GM12875 (cell line): ENCODE results near the gene OR2T29.
"Not testable (repeated sequence)": the region's sequence is repeated elsewhere in the genome, so short reads cannot be mapped to it uniquely, and the experiment has no call there.

ENCODE experiments used
- H3K4me3 ChIP-seq: one replicate; pipeline ENCODE4 v1.5.1; 2011; ENCODE audit warnings: low read depth, low read length, control low read depth
- TF ChIP-seq, protein P1 (sequence below): IDR thresholded peaks from 2 replicates; pipeline ENCODE4 v1.5.1; 2011; ENCODE audit warnings: low read depth, mild to moderate bottlenecking, control low read depth, inconsistent platforms, low read length, moderate library complexity, borderline replicate concordance; ENCODE audit not compliant: insufficient read depth

The OR2T29 gene

GRCh38 chr1:248592655-248593054 lies 30.1 kb upstream of the OR2T29 start:
- H3K4me3 ChIP-seq = no peak overlapping the region

DNA sequence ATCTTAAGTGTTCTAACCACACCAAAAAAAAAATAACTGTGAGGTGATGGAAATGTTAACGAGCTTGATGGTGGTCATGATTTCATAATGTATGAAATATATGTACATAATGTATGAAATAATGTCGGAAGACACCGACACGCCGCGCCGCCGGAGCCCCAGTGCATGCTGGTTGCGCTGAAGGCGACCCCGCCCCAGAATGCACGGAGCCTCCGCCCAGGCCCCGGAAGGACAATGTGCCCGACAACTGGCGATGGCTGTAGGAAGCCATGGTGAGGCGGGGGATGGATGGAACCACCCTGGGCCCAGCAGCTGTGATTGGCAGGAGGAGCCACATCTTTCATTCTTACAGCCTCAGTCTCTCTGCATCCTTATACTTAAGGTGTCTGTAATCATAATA lies 27.5 kb upstream of the OR2T29 start:
- H3K4me3 ChIP-seq = no peak overlapping the region

More at GRCh38 chr1:248592655-248593054, 30.1 kb upstream of the OR2T29 start:
- TF ChIP-seq, protein P1, sequence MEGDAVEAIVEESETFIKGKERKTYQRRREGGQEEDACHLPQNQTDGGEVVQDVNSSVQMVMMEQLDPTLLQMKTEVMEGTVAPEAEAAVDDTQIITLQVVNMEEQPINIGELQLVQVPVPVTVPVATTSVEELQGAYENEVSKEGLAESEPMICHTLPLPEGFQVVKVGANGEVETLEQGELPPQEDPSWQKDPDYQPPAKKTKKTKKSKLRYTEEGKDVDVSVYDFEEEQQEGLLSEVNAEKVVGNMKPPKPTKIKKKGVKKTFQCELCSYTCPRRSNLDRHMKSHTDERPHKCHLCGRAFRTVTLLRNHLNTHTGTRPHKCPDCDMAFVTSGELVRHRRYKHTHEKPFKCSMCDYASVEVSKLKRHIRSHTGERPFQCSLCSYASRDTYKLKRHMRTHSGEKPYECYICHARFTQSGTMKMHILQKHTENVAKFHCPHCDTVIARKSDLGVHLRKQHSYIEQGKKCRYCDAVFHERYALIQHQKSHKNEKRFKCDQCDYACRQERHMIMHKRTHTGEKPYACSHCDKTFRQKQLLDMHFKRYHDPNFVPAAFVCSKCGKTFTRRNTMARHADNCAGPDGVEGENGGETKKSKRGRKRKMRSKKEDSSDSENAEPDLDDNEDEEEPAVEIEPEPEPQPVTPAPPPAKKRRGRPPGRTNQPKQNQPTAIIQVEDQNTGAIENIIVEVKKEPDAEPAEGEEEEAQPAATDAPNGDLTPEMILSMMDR = no peak

DNA sequence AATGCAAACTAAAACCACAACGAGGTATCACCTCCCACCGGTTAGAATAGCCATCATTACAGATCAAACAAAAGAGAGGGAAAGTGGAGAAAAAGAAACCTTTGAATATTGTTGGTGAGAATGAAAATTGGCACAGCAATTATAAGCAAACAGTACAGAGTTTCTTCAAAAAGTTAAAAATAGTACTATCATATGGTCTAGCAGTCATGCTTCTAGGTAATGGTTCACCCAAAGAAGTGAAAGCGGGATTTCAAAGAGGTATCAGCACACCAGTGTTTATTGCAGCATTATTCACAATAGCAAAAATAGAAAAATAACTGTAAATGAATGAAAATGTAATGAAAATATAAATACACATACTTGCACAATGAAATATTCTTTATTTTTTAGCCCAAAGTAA lies 26.8 kb upstream of the OR2T29 start:
- TF ChIP-seq, protein P1 = no peak
- H3K4me3 ChIP-seq = no peak overlapping the region

More for the DNA sequence above, 27.5 kb upstream of the OR2T29 start:
- TF ChIP-seq, protein P1 = no peak

DNA sequence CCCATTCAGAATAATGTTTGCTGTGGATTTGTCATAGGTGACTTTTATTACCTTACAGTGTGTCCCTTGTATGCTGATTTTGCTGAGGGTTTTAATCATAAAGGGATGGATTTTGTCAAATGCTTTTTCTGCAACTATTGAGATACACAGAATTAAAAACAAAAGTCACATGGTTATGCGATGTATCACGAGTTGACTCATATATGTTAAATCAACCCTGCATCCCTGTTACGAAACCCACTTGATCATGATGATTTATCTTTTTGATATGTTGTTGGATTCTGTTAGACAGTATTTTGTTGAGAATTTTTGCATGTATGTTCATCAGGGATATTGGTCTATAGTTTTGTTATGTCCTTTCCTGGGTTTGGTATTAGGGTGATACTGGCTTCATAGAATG lies 22.7 kb upstream of the OR2T29 start:
- H3K4me3 ChIP-seq = no peak overlapping the region
- TF ChIP-seq, protein P1 = no peak

- no peak overlapping the region for H3K4me3 ChIP-seq
Observed at GRCh38 chr1:248576260-248576980, 13.8 kb upstream of the OR2T29 start.

GRCh38 chr1:248574657-248575056 lies 12.1 kb upstream of the OR2T29 start, which contains the start of gene OR2T34:
TSS of gene OR2T34 (minus strand) at chr1:248574757. CDS start at chr1:248574757, 0 bp downstream.
- H3K4me3 ChIP-seq = not testable (repeated sequence)

More at GRCh38 chr1:248576260-248576980, 13.8 kb upstream of the OR2T29 start:
- TF ChIP-seq, protein P1 = no peak

- H3K4me3 ChIP-seq = not testable (repeated sequence)
Observed at GRCh38 chr1:248573856-248574255, 11.3 kb upstream of the OR2T29 start.

DNA sequence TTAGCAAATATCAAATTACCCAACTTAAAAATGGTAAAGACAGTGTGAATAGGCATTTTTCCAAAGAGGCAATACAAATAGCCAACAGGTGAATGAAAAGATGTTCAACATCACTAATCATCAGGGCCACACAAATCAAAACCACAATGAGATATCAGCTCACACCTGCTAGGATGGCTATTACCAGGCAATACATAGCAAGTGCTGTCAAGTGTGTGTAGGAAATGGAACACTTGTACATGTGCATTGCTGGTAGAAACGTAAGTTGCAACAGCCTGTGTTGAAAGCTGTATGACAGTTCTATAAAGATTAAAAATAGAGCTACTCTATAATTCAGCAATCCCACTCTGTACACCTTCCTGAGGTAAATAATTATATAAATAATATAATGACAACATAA lies 9.5 kb upstream of the OR2T29 start:
- H3K4me3 ChIP-seq = not testable (repeated sequence)

- H3K4me3 ChIP-seq = not testable (repeated sequence)
Observed at GRCh38 chr1:248570811-248571210, 8.2 kb upstream of the OR2T29 start.

- H3K4me3 ChIP-seq = not testable (repeated sequence)
Observed at GRCh38 chr1:248569049-248569448, 6.5 kb upstream of the OR2T29 start.

- not testable (repeated sequence) for H3K4me3 ChIP-seq
Observed at GRCh38 chr1:248565530-248566373, 3.2 kb upstream of the OR2T29 start.

GRCh38 chr1:248551027-248551426 lies 11.5 kb downstream of the OR2T29 start:
- not testable (repeated sequence) for H3K4me3 ChIP-seq

DNA sequence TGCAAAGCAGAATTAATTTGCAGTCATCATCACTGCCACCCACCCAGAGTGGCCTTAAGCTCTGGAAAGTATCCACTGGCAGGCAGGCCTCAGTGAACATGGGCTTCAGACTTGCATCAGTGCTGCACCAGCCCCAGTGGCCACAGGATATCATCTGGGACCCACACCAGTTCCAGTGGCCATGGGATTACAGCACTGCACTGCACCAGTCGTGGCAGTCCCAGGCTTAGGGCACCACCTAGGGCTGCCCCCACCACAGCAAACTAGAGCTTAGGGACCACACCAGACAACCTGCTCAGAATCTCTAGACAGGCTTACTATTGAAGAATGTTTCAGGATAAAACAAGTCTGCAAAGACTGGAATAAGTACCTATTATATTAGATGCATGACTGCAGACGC lies 15.2 kb downstream of the OR2T29 start:
- H3K4me3 ChIP-seq = not testable (repeated sequence)
